ENCODE results near the gene MED27. TPM values are rescaled to one million over a fixed set of nuclear protein-coding genes. Genes with fewer than 3 reads are reported as not detected.
A peak's percentile ranks its signal among the peaks of the same experiment; 100 is the strongest.

The MED27 gene
- total and polyA plus RNA-seq, 2 of the 13 experiments (the other 11 are each of a cell fraction or from before 2014, with no cell fraction given) = 16.9 to 19.0 TPM

- no peak for TF ChIP-seq ZNF761 (CRISPR knock-in tag; conservative IDR thresholded peaks at IDR 0.05)
- no peak for TF ChIP-seq ARNT2 (CRISPR knock-in tag; IDR thresholded peaks at IDR 0.05; ENCODE audit: low read depth)
- no peak for TF ChIP-seq ZMYM3 (CRISPR knock-in tag; IDR thresholded peaks at IDR 0.05)
- TF ChIP-seq HOXA9 (CRISPR knock-in tag; IDR thresholded peaks at IDR 0.05; ENCODE audit: borderline replicate concordance) = no peak
- peak; percentile 90 for TF ChIP-seq KMT2B (CRISPR knock-in tag; IDR thresholded peaks at IDR 0.05)
- TF ChIP-seq, protein P1, sequence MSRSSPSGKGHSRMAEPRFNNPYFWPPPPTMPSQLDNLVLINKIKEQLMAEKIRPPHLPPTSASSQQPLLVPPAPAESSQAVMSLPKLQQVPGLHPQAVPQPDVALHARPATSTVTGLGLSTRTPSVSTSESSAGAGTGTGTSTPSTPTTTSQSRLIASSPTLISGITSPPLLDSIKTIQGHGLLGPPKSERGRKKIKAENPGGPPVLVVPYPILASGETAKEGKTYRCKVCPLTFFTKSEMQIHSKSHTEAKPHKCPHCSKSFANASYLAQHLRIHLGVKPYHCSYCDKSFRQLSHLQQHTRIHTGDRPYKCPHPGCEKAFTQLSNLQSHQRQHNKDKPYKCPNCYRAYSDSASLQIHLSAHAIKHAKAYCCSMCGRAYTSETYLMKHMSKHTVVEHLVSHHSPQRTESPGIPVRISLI (CRISPR knock-in tag; IDR thresholded peaks at IDR 0.05; ENCODE audit: borderline replicate concordance) = peak; percentile 72; the same call in 1 of the 2 replicates
- TF ChIP-seq ZFP36L2 (CRISPR knock-in tag; IDR thresholded peaks at IDR 0.05) = no peak
- no peak for TF ChIP-seq NR2F6 (IDR thresholded peaks at IDR 0.05)
- TF ChIP-seq NR2F6 (CRISPR knock-in tag; IDR thresholded peaks at IDR 0.05) = peak; percentile 29; the same call in 1 of the 2 replicates
- no peak for TF ChIP-seq TFAP4 (IDR thresholded peaks at IDR 0.05; ENCODE audit: borderline replicate concordance, low read depth)
- TF ChIP-seq, protein P2, sequence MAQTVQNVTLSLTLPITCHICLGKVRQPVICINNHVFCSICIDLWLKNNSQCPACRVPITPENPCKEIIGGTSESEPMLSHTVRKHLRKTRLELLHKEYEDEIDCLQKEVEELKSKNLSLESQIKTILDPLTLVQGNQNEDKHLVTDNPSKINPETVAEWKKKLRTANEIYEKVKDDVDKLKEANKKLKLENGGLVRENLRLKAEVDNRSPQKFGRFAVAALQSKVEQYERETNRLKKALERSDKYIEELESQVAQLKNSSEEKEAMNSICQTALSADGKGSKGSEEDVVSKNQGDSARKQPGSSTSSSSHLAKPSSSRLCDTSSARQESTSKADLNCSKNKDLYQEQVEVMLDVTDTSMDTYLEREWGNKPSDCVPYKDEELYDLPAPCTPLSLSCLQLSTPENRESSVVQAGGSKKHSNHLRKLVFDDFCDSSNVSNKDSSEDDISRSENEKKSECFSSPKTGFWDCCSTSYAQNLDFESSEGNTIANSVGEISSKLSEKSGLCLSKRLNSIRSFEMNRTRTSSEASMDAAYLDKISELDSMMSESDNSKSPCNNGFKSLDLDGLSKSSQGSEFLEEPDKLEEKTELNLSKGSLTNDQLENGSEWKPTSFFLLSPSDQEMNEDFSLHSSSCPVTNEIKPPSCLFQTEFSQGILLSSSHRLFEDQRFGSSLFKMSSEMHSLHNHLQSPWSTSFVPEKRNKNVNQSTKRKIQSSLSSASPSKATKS (CRISPR knock-in tag; IDR thresholded peaks at IDR 0.05) = 0 out of 2 replicates have a peak, but pooled peaks have one; percentile 58
- peak; percentile 98 for TF ChIP-seq ZNF143 (CRISPR knock-in tag; IDR thresholded peaks at IDR 0.05)
- TF ChIP-seq ZNF33A (CRISPR knock-in tag; IDR thresholded peaks at IDR 0.05; ENCODE audit: borderline replicate concordance) = no peak
- TF ChIP-seq, protein P3, sequence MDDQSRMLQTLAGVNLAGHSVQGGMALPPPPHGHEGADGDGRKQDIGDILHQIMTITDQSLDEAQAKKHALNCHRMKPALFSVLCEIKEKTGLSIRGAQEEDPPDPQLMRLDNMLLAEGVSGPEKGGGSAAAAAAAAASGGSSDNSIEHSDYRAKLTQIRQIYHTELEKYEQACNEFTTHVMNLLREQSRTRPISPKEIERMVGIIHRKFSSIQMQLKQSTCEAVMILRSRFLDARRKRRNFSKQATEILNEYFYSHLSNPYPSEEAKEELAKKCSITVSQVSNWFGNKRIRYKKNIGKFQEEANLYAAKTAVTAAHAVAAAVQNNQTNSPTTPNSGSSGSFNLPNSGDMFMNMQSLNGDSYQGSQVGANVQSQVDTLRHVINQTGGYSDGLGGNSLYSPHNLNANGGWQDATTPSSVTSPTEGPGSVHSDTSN (CRISPR knock-in tag; IDR thresholded peaks at IDR 0.05; ENCODE audit: borderline replicate concordance) = no peak
- no peak for TF ChIP-seq DNMT3B (CRISPR knock-in tag; conservative IDR thresholded peaks at IDR 0.05)
- TF ChIP-seq ZC3H4 (CRISPR knock-in tag; IDR thresholded peaks at IDR 0.05; ENCODE audit: borderline replicate concordance) = no peak
- peak; percentile 62; the same call in 1 of the 2 replicates for TF ChIP-seq ZNF205 (CRISPR knock-in tag; IDR thresholded peaks at IDR 0.05)
- TF ChIP-seq KLF6 (CRISPR knock-in tag; IDR thresholded peaks at IDR 0.05) = 0 out of 2 replicates have a peak, but pooled peaks have one; percentile 42
- no peak for TF ChIP-seq RFX1 (IDR thresholded peaks at IDR 0.05)
- TF ChIP-seq ZFY (CRISPR knock-in tag; IDR thresholded peaks at IDR 0.05) = peak; percentile 88
- no peak for TF ChIP-seq ARNTL (CRISPR knock-in tag; IDR thresholded peaks at IDR 0.05)
- peak; percentile 72; the same call in 1 of the 2 replicates for TF ChIP-seq GMEB1 (CRISPR knock-in tag; IDR thresholded peaks at IDR 0.05; ENCODE audit: borderline replicate concordance)
- TF ChIP-seq ZKSCAN1 (IDR thresholded peaks at IDR 0.05; ENCODE audit: low read length) = no peak
- 0 out of 2 replicates have a peak, but pooled peaks have one; percentile 32 for TF ChIP-seq ZNF605 (CRISPR knock-in tag; IDR thresholded peaks at IDR 0.05)
- TF ChIP-seq ATF1 (CRISPR knock-in tag; IDR thresholded peaks at IDR 0.05) = peak; percentile 99
Measured at GRCh38 chr9:132079391-132080091, at the start of gene MED27 (continued).
